GM12873 (cell line): ENCODE measurements around the gene TRIO.

ENCODE experiments used
- TF ChIP-seq, protein P1 (sequence below): IDR thresholded peaks from 2 replicates; pipeline ENCODE4 v1.5.1; 2012; ENCODE audit warnings: low read depth, mild to moderate bottlenecking, moderate library complexity, low read length, control low read depth; ENCODE audit not compliant: insufficient read depth; ENCODE audit errors: missing control alignments

The TRIO gene

DNA sequence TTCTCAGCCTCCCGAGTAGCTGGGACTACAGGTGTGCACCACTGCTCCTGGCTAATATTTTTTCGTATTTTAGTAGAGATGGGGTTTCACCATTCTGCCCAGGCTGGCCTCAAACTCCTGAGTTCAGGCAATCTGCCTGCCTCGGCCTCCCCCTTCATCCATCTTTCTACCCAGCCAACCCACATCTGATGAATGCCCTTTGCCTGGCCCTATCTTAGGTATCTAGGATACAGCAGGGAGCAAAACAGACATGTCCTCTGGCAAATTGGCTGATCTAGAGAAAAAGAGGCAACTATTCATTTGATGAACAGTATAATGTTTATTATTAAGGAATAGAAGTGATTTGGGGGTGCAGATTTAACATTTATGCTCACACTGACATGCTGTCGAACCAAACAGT lies 123.0 kb downstream of the TRIO start:
- TF ChIP-seq, protein P1, sequence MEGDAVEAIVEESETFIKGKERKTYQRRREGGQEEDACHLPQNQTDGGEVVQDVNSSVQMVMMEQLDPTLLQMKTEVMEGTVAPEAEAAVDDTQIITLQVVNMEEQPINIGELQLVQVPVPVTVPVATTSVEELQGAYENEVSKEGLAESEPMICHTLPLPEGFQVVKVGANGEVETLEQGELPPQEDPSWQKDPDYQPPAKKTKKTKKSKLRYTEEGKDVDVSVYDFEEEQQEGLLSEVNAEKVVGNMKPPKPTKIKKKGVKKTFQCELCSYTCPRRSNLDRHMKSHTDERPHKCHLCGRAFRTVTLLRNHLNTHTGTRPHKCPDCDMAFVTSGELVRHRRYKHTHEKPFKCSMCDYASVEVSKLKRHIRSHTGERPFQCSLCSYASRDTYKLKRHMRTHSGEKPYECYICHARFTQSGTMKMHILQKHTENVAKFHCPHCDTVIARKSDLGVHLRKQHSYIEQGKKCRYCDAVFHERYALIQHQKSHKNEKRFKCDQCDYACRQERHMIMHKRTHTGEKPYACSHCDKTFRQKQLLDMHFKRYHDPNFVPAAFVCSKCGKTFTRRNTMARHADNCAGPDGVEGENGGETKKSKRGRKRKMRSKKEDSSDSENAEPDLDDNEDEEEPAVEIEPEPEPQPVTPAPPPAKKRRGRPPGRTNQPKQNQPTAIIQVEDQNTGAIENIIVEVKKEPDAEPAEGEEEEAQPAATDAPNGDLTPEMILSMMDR = no peak

DNA sequence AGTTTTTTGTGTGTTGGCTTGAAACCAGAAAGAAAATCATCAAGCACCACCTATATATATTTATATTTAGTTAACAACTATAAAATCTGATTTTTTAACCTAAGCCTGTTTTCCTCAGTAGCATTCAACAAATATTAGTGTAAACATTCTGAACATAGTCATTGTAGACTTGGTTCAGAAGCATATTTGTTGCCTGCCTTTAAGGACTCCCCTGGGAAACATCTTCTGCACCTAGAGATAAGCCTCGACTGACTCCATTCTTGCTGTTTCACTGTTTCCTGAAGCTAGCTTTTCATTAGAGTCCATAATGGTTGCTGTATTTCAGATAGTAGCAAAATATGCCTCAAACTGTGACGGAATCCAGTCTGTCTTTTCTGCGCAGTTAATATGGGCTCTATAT lies 123.5 kb downstream of the TRIO start:
- TF ChIP-seq, protein P1 = no peak

DNA sequence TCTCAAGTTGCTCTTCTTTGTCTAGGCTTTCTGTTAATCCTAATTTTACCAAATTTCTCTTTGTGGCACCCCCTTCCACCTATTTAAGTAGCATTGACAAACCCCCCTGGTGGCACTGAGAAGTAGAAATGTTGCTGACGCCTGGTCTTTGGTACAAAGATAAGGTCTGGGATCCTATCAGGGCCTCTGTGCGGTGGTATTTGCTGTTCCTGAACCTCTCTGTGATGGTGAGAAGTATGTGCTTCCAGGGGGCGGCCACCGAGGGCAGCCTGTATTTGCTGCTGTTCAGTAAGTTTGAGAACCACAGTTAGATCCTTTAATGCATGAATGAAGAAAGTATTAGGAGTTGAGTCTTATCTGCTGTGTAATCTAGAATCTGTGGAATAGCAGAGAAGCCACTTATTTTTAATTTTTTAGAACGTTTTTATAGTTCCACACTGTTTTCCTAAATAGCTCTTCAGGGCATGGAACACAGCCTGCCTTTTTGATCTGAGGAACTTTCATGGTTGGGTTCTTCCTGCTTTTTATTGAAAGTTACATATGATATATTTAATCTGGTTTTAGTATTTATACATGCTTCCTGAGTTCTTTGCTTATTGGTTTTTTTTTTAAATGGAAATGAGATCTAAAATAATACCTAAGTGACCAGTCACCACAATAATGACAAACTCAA lies 124.2 kb downstream of the TRIO start:
- TF ChIP-seq, protein P1 = no peak

DNA sequence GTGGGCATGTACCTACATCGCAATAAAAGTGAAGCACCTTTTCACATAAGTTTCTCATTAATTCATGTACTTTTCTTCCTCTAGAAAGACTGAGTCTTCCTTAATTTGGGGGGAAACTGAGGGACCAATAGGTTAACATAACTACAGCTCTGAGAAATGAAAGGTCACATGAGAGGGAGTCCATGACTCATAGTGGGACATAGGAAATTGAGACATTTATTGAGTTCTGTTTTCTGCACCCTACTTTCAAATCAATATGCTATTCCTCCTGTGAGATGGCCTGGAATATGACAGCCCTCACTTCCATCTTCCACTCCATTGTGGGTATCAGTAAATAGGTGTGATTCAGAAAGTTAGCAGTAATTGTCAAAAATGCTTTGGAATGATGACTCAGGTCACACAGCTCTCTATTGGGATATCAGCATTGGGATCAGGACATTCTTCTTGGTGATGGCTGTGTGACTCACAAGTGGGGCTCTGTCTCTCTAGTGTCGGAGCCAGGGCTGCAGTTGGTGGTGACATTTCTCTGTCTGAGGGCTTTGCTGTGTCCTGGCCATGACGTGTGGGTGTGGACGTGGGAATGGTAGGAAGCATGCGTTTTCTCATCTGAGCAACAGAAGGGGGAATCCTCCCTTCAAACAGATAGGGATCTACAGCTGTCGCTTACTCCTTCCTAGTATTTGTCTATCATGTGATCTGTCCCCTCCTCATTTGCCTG lies 125.0 kb downstream of the TRIO start:
- TF ChIP-seq, protein P1 = no peak

DNA sequence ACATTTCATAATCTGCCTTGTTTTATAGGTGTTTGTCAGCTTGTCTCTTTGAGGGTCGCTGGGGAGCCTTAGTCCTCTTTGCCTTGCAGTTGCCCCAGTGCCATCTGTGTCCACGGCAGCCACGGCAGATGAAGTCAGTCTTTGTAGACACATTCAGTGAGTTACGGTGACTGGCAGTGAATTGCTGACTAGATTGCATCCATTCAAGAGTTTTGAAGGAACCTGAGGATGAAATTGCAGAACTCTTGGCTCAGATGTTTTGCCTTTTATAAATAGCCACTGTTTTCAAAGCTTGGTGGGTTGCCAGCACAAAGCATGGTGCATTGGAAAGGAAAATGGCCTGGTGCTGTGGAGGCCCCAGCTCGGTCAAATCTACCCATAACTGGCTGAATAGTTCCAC lies 125.6 kb downstream of the TRIO start:
- TF ChIP-seq, protein P1 = no peak

DNA sequence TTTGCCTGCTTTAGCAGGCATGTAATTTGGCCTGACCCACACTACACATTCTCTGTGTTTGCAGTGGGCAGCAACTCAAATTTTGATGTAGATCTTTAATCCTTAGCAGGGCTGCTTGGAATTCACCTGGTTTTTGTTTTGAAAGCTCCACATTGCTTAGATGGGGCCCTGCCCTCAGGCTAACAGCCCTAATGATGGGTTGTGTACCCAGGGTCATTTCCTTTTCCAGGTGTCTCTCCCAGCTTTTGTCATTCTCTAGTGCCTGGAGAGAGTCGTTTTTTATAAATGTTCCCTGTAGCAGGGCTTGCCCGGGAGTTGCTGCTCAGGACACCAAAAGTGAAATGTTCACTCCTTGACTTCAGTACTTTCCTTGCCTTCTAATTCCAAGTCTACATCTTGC lies 126.3 kb downstream of the TRIO start:
- TF ChIP-seq, protein P1 = no peak

DNA sequence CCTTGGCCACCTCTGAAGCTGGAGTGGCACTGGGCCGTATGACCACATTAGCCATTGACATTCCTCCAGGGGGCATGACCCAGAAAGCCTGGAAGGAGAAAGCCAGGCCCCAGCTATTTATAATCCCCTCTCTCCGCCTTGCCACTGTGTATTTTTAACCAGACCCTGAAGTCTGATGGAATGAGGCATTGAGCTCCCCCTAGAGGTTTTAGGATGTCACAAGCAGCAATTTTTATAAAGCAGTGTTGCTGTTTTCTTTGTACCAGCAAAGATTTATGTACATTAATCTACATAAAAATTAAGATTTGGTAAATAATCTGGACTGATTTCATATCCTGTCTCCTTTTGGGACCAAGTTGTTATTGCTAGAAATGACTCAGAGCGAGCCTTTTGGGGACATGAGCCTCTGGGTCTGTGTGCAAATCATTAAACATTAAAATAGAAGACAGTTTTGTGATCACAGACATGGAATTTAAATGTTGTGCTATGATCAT lies 127.1 kb downstream of the TRIO start:
- TF ChIP-seq, protein P1 = peak; percentile 78
